ENCODE results near the gene CDK4.
"Not testable (repeated sequence)": the region's sequence is repeated elsewhere in the genome, so short reads cannot be mapped to it uniquely, and the experiment has no call there.

Gene CDK4

GRCh38 chr12:57751788-57752667 lies at the start of gene CDK4:
Gene CDK4, minus strand, starts transcription at chr12:57752310. Its CDS starts 593 bp downstream, at chr12:57751717.
- DNase-seq: peak; percentile 95

- DNase-seq: no peak
These were observed 48.9 kb upstream of the CDK4 start for GRCh38 chr12:57800965-57801364.

- DNase-seq: no peak
These were observed 45.8 kb upstream of the CDK4 start for GRCh38 chr12:57797933-57798332.

- no peak for DNase-seq
These were observed 44.9 kb upstream of the CDK4 start for GRCh38 chr12:57796996-57797395.

- no peak for DNase-seq
These were observed 43.2 kb upstream of the CDK4 start for GRCh38 chr12:57795354-57795753.

GRCh38 chr12:57793920-57794319 lies 41.8 kb upstream of the CDK4 start:
- no peak for DNase-seq

- DNase-seq: no peak
These were observed 31.8 kb upstream of the CDK4 start for GRCh38 chr12:57783861-57784260.

- DNase-seq: no peak
These were observed 31.3 kb upstream of the CDK4 start for GRCh38 chr12:57783466-57783801.

- DNase-seq: peak; percentile 98
These were observed 30.7 kb upstream of the CDK4 start, which contains the start of gene TSFM for GRCh38 chr12:57782608-57783465. Gene TSFM, plus strand, starts transcription at chr12:57782787. Its CDS starts 15 bp downstream, at chr12:57782802.

GRCh38 chr12:57782243-57782607 lies 30.1 kb upstream of the CDK4 start:
- no peak for DNase-seq

GRCh38 chr12:57781801-57782200 lies 29.7 kb upstream of the CDK4 start:
- DNase-seq: no peak

GRCh38 chr12:57781244-57781643 lies 29.1 kb upstream of the CDK4 start:
- no peak for DNase-seq

GRCh38 chr12:57780284-57780897 lies 28.3 kb upstream of the CDK4 start:
- DNase-seq: no peak

GRCh38 chr12:57779736-57780135 lies 27.6 kb upstream of the CDK4 start:
- no peak for DNase-seq

GRCh38 chr12:57777911-57778310 lies 25.8 kb upstream of the CDK4 start:
- no peak for DNase-seq

GRCh38 chr12:57777367-57777766 lies 25.3 kb upstream of the CDK4 start:
- no peak for DNase-seq

GRCh38 chr12:57776247-57776587 lies 24.1 kb upstream of the CDK4 start:
- DNase-seq: no peak

GRCh38 chr12:57775563-57776246 lies 23.6 kb upstream of the CDK4 start:
- no peak for DNase-seq

GRCh38 chr12:57775044-57775443 lies 22.9 kb upstream of the CDK4 start:
- no peak for DNase-seq

GRCh38 chr12:57774634-57775033 lies 22.5 kb upstream of the CDK4 start:
- DNase-seq: not testable (repeated sequence)

- peak; percentile 36 for DNase-seq
These were observed 20.6 kb upstream of the CDK4 start, which contains the start of gene EEF1AKMT3 for GRCh38 chr12:57772429-57773322. Gene EEF1AKMT3, plus strand, starts transcription at chr12:57772614. Its CDS starts 111 bp downstream, at chr12:57772725.

All from stimulated activated CD4-positive, alpha-beta T cell treated with anti-CD3 and anti-CD28 coated beads, Interleukin-12 subunit alpha, Interleukin-12 subunit beta, amount 100 ng/mL, for 4 hours (primary cell).